ENCODE data around the gene TFDP2. TPM values are rescaled to one million over a fixed set of nuclear protein-coding genes. Genes with fewer than 3 reads are reported as not detected.
A peak's percentile ranks its signal among the peaks of the same experiment; 100 is the strongest.

Gene TFDP2
- total and polyA plus RNA-seq, 7 experiments from 2014 or later, result 23.7 to 44.7 (median 40.6) TPM

DNA sequence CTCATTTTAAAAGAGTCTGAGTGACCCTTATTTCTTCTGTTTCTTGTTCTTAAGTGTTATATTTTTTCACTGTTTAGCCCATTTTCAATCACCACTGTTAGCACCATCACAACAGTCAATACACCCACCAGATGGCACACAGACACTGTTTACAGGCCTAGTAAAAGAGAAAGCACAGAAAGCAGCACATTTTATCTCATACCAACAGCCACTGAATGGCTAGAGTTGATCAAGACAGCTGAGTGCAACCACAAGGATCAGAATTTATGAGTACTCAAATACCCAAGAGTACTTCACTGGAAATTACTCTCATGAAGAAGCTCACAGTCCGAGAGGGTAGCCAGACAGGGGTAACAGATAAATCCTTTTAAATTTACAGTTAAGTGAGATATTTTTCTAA, 127.0 kb downstream of the TFDP2 start:
- intact Hi-C loops (cut with micrococcal nuclease), result loop anchor here (1.0 to 10.0 kb wide), 3 partner anchors 148 to 552 kb away; partner anchors contain the start of genes ATP1B3 (in 1 of the 2) and ATR (in 1 of the 2)
- Mint-ChIP-seq H3K27me3 (no peaks in the 10 kb centered on the region), H3K27ac (no peak overlapping the region), H3K9me3 (no peaks in the 10 kb centered on the region), H3K36me3 (peaks cover 0 to 23% (median 12%) of the 10 kb centered on the region in 5 donors), H3K4me3 (no peak overlapping the region), H3K4me1 (peaks cover 18 to 52% (median 44%) of the 10 kb centered on the region in 7 donors)
- no peaks in the 10 kb centered on the region for H3K36me3 ChIP-seq (ENCODE audit: control insufficient read depth in 2 of 3, insufficient read depth in 3 of 3, low read length in 3 of 3)
- ChIA-PET POLR2A (no interaction called here), CTCF (no interaction called here)
- H3K4me3 ChIP-seq (ENCODE audit: low read length), result no peak overlapping the region
- DNase-seq (peak in 2 of 9 donors; percentile 11), ATAC-seq (peak; percentile 70)
- H3K27ac ChIP-seq (ENCODE audit: low read depth, low read length), result no peak overlapping the region
- H3K27me3 ChIP-seq (ENCODE audit: control insufficient read depth in 2 of 2, insufficient read depth in 2 of 2, low read length in 2 of 2), result no peaks in the 10 kb centered on the region
- no peaks in the 10 kb centered on the region for H3K9me3 ChIP-seq (ENCODE audit: control insufficient read depth in 2 of 3, low read length in 3 of 3)
- H3K4me1 ChIP-seq (ENCODE audit: control insufficient read depth in 2 of 2, insufficient read depth in 2 of 2, low read length in 2 of 2), result no peaks in the 10 kb centered on the region

DNA sequence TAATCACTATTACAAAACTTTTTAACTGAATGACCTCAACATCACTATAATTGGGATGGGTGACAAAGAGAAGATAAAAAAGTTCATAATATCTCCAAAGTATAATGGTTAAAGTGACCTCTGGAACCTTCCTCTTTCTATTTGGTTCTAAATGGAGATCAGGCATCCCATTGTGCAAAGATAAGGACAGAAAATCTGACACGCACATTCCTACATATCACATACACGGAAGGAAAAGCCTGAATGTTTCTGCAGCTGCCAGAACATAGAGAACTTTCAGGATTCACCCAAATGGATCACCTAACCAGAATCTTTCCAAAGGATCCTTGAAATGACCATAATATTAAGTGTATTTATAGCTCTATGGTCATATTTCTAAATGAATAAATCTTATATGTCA, 128.2 kb downstream of the TFDP2 start:
- no peak overlapping the region for H3K27ac Mint-ChIP-seq
- CTCF ChIA-PET, result no interaction called here
- POLR2A ChIA-PET, result no interaction called here

DNA sequence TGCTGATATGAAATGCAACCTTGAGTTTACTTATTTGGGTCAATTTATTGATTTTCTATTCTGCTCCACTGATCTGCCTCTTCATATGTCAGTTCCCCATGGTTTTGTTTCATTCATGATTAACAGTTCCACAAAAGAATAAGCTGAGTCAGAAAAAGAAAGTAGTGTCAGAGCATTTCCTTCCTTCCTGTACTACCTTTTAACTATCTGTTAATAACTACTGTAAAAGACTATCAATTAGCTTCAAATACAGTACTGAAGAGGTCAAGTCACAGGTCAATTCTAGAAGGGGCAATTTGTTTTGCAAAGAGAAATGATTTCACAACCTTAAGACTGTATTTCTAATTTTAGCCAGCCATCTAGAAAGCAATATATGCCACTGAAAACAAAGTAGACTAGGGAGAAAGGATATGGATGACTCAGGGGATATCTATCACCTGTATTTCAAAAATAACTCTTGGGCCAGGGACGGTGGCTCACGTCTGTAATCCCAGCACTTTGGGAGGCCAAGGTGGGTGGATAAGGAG, 129.5 kb downstream of the TFDP2 start:
- Histone ChIP-seq H3K36me3 (ENCODE audit: control insufficient read depth in 2 of 3, insufficient read depth in 3 of 3, low read length in 3 of 3) (no peaks in the 10 kb centered on the region), H3K27me3 (ENCODE audit: control insufficient read depth in 2 of 2, insufficient read depth in 2 of 2, low read length in 2 of 2) (no peaks in the 10 kb centered on the region), H3K9me3 (ENCODE audit: control insufficient read depth in 2 of 3, low read length in 3 of 3) (no peaks in the 10 kb centered on the region), H3K4me1 (ENCODE audit: control insufficient read depth in 2 of 2, insufficient read depth in 2 of 2, low read length in 2 of 2) (no peaks in the 10 kb centered on the region), H3K27ac (ENCODE audit: low read depth, low read length) (no peak overlapping the region), H3K4me3 (ENCODE audit: low read length) (no peak overlapping the region)
- Mint-ChIP-seq H3K27ac (no peak overlapping the region), H3K9me3 (no peaks in the 10 kb centered on the region), H3K27me3 (no peaks in the 10 kb centered on the region), H3K4me1 (peaks cover 19 to 38% (median 32%) of the 10 kb centered on the region in 7 donors), H3K36me3 (peaks cover 0 to 25% (median 17%) of the 10 kb centered on the region in 5 donors), H3K4me3 (no peak overlapping the region)
- ChIA-PET CTCF (no interaction called here), POLR2A (no interaction called here)
- DNase-seq (no peak), ATAC-seq (no peak)
- intact Hi-C loops (cut with micrococcal nuclease), result loop anchor here (10.0 kb wide), 2 partner anchors 145 to 555 kb away; partner anchors contain the start of genes ATP1B3 (in 1 of the 2) and ATR (in 1 of the 2)

More for the DNA sequence above, 128.2 kb downstream of the TFDP2 start:
- no peaks in the 10 kb centered on the region for H3K27me3 Mint-ChIP-seq
- peaks cover 18 to 46% (median 35%) of the 10 kb centered on the region in 7 donors for H3K4me1 Mint-ChIP-seq
- peaks cover 0 to 25% (median 17%) of the 10 kb centered on the region in 5 donors for H3K36me3 Mint-ChIP-seq
- Histone ChIP-seq H3K27ac (ENCODE audit: low read depth, low read length) (no peak overlapping the region), H3K27me3 (ENCODE audit: control insufficient read depth in 2 of 2, insufficient read depth in 2 of 2, low read length in 2 of 2) (no peaks in the 10 kb centered on the region), H3K4me1 (ENCODE audit: control insufficient read depth in 2 of 2, insufficient read depth in 2 of 2, low read length in 2 of 2) (no peaks in the 10 kb centered on the region), H3K4me3 (ENCODE audit: low read length) (no peak overlapping the region), H3K9me3 (ENCODE audit: control insufficient read depth in 2 of 3, low read length in 3 of 3) (no peaks in the 10 kb centered on the region), H3K36me3 (ENCODE audit: control insufficient read depth in 2 of 3, insufficient read depth in 3 of 3, low read length in 3 of 3) (no peaks in the 10 kb centered on the region)
- H3K4me3 Mint-ChIP-seq, result no peak overlapping the region
- intact Hi-C loops (cut with micrococcal nuclease), result loop anchor here (10.0 kb wide), 2 partner anchors 146 to 554 kb away; partner anchors contain the start of genes ATP1B3 (in 1 of the 2) and ATR (in 1 of the 2)
- DNase-seq (no peak), ATAC-seq (no peak)
- H3K9me3 Mint-ChIP-seq, result no peaks in the 10 kb centered on the region

DNA sequence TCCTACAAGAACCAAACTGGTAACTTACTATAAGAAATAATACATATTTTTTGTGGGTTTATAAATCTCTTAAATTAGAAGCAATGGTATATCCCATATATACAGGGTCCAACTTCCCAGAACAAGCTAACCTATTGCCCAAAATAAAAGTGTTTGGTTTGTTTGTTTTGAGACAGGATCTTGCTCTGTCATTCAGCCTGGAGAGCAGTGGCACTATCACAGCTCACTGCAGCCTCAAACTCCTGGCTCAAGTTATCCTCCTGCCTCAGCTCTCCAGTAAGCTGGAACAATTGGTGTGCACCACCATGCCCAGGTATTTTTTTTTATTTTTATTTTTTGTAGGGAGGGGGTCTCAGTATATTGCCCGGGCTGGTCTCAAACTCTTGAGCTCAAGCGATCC, 135.4 kb downstream of the TFDP2 start:
- no peaks in the 10 kb centered on the region for H3K9me3 ChIP-seq (ENCODE audit: control insufficient read depth in 2 of 3, low read length in 3 of 3)
- H3K9me3 Mint-ChIP-seq, result no peaks in the 10 kb centered on the region
- no peak for ATAC-seq
- no peaks in the 10 kb centered on the region for H3K36me3 ChIP-seq (ENCODE audit: control insufficient read depth in 2 of 3, insufficient read depth in 3 of 3, low read length in 3 of 3)
- no peaks in the 10 kb centered on the region for H3K27me3 ChIP-seq (ENCODE audit: control insufficient read depth in 2 of 2, insufficient read depth in 2 of 2, low read length in 2 of 2)
- H3K4me3 ChIP-seq (ENCODE audit: low read length), result no peak overlapping the region
- DNase-seq, result no peak
- no peak overlapping the region for H3K27ac Mint-ChIP-seq
- POLR2A ChIA-PET, result interaction anchor here (0.7 kb wide), 1 partner anchor 13 kb away, joined by 3 read pairs; no protein-coding TSS in a partner anchor
- H3K36me3 Mint-ChIP-seq, result peaks cover 0 to 10% (median 4%) of the 10 kb centered on the region in 5 donors
- no peaks in the 10 kb centered on the region for H3K4me1 ChIP-seq (ENCODE audit: control insufficient read depth in 2 of 2, insufficient read depth in 2 of 2, low read length in 2 of 2)
- no peak overlapping the region for H3K4me3 Mint-ChIP-seq
- intact Hi-C loops (cut with micrococcal nuclease), result no loop called here
- peaks cover 0 to 9% (median 6%) of the 10 kb centered on the region in 7 donors for H3K4me1 Mint-ChIP-seq
- no peaks in the 10 kb centered on the region for H3K27me3 Mint-ChIP-seq
- CTCF ChIA-PET, result no interaction called here
- H3K27ac ChIP-seq (ENCODE audit: low read depth, low read length), result no peak overlapping the region

DNA sequence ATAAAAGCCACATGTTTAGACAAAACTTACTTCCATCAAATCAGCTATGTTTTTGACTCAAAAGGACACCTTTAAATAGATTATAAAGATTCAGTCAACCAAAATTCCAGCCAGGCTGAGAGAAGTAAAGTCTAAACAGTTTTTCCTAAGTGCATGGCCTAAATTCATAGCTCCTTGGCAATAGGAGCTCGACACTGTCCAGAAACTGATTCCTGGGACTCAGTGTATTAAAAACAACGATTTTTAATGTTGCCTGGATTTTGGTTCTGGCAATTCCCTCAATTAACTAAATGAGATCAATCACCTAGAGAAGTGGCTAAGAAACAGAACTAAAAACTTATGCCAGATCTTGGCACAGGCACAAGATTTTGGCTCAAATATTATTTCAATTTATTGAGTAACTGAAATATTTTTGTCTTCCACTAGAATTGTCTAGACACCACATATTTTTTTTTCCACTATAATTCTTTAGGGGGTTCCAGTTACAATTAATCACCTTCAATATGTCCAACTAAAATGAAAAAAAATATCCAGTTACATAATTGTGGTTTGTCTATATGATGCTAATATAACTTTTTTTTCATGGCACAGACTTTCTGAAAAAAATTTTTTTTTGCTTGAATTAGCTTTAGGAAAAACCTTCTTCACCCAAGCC, 135.9 kb downstream of the TFDP2 start:
- Mint-ChIP-seq H3K36me3 (peaks cover 0 to 10% (median 4%) of the 10 kb centered on the region in 5 donors), H3K27me3 (no peaks in the 10 kb centered on the region), H3K4me3 (no peak overlapping the region), H3K9me3 (no peaks in the 10 kb centered on the region), H3K4me1 (peaks cover 0 to 11% (median 6%) of the 10 kb centered on the region in 7 donors), H3K27ac (no peak overlapping the region)
- Histone ChIP-seq H3K27me3 (ENCODE audit: control insufficient read depth in 2 of 2, insufficient read depth in 2 of 2, low read length in 2 of 2) (no peaks in the 10 kb centered on the region), H3K27ac (ENCODE audit: low read depth, low read length) (no peak overlapping the region), H3K9me3 (ENCODE audit: control insufficient read depth in 2 of 3, low read length in 3 of 3) (no peaks in the 10 kb centered on the region), H3K4me3 (ENCODE audit: low read length) (no peak overlapping the region), H3K4me1 (ENCODE audit: control insufficient read depth in 2 of 2, insufficient read depth in 2 of 2, low read length in 2 of 2) (no peaks in the 10 kb centered on the region), H3K36me3 (ENCODE audit: control insufficient read depth in 2 of 3, insufficient read depth in 3 of 3, low read length in 3 of 3) (no peaks in the 10 kb centered on the region)
- ATAC-seq (no peak), DNase-seq (no peak)
- ChIA-PET CTCF (no interaction called here), POLR2A (no interaction called here)
- intact Hi-C loops (cut with micrococcal nuclease), result no loop called here

DNA sequence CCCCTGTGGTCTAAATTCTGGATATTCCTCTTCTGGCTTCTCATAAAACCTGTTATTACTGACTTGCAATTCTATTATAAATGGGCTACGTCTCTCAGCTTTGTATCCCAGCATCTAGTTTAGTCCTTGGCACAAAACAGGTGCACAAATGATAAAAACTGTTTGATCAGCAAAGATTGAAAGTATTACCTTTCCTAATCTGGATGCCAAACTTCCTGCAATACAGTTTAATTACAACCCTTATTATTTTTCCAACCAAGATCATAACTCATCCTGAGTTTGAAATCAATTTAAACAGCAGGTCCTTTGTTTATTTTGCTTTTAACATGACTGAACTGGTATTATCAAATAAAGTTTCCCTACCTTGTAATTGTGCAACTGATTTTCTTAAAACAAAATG, 140.3 kb downstream of the TFDP2 start:
- no peaks in the 10 kb centered on the region for H3K9me3 Mint-ChIP-seq
- no peak overlapping the region for H3K4me3 Mint-ChIP-seq
- peaks cover 0 to 21% (median 4%) of the 10 kb centered on the region in 5 donors for H3K36me3 Mint-ChIP-seq

More for the DNA sequence above, 140.3 kb downstream of the TFDP2 start:
- Histone ChIP-seq H3K9me3 (ENCODE audit: control insufficient read depth in 2 of 3, low read length in 3 of 3) (no peaks in the 10 kb centered on the region), H3K27me3 (ENCODE audit: control insufficient read depth in 2 of 2, insufficient read depth in 2 of 2, low read length in 2 of 2) (no peaks in the 10 kb centered on the region), H3K4me3 (ENCODE audit: low read length) (no peak overlapping the region), H3K4me1 (ENCODE audit: control insufficient read depth in 2 of 2, insufficient read depth in 2 of 2, low read length in 2 of 2) (no peaks in the 10 kb centered on the region), H3K36me3 (ENCODE audit: control insufficient read depth in 2 of 3, insufficient read depth in 3 of 3, low read length in 3 of 3) (no peaks in the 10 kb centered on the region), H3K27ac (ENCODE audit: low read depth, low read length) (no peak overlapping the region)
- Mint-ChIP-seq H3K27me3 (no peaks in the 10 kb centered on the region), H3K4me1 (peaks cover 0 to 17% (median 2%) of the 10 kb centered on the region in 7 donors), H3K27ac (no peak overlapping the region)
- intact Hi-C loops (cut with micrococcal nuclease), result no loop called here
- CTCF ChIA-PET, result no interaction called here
- no peak for ATAC-seq
- POLR2A ChIA-PET, result no interaction called here
- no peak for DNase-seq
